COR-L47 (cell line): ENCODE data around the gene STIMATE.

ENCODE experiments used
- DNase-seq: peaks from one replicate; lab custom pipeline; 2025; lab: John Stamatoyannopoulos, UW

STIMATE gene

GRCh38 chr3:52791366-52791765 lies 106.0 kb downstream of the STIMATE start:
- DNase-seq = no peak

- DNase-seq = no peak
Observed at GRCh38 chr3:52790741-52791140, 106.6 kb downstream of the STIMATE start.

GRCh38 chr3:52790337-52790736 lies 107.0 kb downstream of the STIMATE start:
- DNase-seq = no peak

GRCh38 chr3:52789746-52790040 lies 107.7 kb downstream of the STIMATE start:
- DNase-seq = no peak

GRCh38 chr3:52788890-52789745 lies 108.2 kb downstream of the STIMATE start:
- DNase-seq = no peak

- no peak for DNase-seq
Observed at GRCh38 chr3:52787672-52788625, 109.4 kb downstream of the STIMATE start.

GRCh38 chr3:52787246-52787645 lies 110.1 kb downstream of the STIMATE start:
- no peak for DNase-seq
